PC-3 (cell line): ENCODE data around the gene NAA60.

ENCODE experiments used
- EZH2phosphoT487 ChIP-seq: fragments of 300-600 bp; sonication (generic); IDR thresholded peaks from 2 replicates; pipeline ENCODE4 v1.6.1; 2018; ENCODE audit warnings: mild to moderate bottlenecking, antibody characterized with exemption, low read length, borderline replicate concordance
- TF ChIP-seq, protein P1 (sequence below): fragments of 300-600 bp; sonication (generic); conservative IDR thresholded peaks from 2 replicates; pipeline ENCODE4 v1.5.1; 2017; ENCODE audit warnings: antibody characterized with exemption, low read depth, mild to moderate bottlenecking, low read length

DNA sequence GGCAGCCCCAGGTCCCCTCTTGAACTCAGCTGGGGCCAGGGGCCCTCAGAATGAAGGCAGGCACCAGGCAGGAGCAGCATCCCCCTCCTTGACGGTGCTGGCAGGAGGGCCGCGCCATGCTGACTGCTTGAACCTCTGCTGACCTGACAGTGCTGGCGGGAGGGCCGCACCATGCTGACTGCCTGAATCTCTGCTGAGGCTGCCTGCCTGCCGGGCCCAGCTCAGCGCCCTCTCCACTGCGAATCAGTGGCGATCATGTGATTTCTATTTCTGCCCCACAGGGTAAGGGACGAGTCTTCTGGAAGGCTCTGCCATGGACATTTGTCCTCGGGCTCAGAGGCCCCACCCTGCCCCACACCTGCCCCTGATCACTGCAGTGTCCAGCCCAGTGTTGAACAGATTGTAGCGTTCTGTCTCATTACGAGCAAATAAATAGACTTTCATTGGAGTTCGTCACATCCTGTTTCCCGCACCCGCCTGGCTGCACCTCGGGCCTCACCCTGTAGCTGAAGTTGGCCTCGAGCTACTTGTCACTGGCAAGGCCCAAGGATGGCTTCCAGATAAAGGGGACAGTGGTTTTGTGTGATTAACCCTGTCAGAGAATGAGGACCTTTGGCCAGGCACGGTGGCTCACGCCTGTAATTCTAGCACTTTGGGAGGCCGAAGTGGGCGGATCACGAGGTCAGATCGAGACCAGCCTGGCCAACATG, 43.2 kb downstream of the NAA60 start:
- no peak for TF ChIP-seq EZH2phosphoT487
- TF ChIP-seq, protein P1, sequence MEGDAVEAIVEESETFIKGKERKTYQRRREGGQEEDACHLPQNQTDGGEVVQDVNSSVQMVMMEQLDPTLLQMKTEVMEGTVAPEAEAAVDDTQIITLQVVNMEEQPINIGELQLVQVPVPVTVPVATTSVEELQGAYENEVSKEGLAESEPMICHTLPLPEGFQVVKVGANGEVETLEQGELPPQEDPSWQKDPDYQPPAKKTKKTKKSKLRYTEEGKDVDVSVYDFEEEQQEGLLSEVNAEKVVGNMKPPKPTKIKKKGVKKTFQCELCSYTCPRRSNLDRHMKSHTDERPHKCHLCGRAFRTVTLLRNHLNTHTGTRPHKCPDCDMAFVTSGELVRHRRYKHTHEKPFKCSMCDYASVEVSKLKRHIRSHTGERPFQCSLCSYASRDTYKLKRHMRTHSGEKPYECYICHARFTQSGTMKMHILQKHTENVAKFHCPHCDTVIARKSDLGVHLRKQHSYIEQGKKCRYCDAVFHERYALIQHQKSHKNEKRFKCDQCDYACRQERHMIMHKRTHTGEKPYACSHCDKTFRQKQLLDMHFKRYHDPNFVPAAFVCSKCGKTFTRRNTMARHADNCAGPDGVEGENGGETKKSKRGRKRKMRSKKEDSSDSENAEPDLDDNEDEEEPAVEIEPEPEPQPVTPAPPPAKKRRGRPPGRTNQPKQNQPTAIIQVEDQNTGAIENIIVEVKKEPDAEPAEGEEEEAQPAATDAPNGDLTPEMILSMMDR: no peak
